Panc1 (cell line): ENCODE data around the gene CCR7. TPM values are rescaled to one million over a fixed set of nuclear protein-coding genes. Genes with fewer than 3 reads are reported as not detected.
A peak's percentile ranks its signal among the peaks of the same experiment; 100 is the strongest.

Experiments used
- ATAC-seq: fragments of 200-7000 bp; cut with Tn5 transposase; 2 replicates; pipeline ENCODE4 v1.9.1; 2020; ENCODE audit warnings: mild to moderate bottlenecking, moderate library complexity
- BruUV-seq: library from RNA; stranded (reverse); fragments of 400-500 nt; replicated peaks from 2 replicates; lab custom pipeline; 2021; lab: Mats Ljungman, UMichigan
- CTCF ChIA-PET: fragments of 300-600 bp; sonication (Branson Sonifier 250); formaldehyde crosslinking; loops from one replicate; lab custom pipeline; 2022; ENCODE audit warnings: antibody characterized with exemption; lab: Charles Lee
- POLR2A ChIA-PET: fragments of 300-600 bp; sonication (Branson Sonifier 250); formaldehyde crosslinking; loops from one replicate; lab custom pipeline; 2022; ENCODE audit warnings: antibody characterized with exemption; lab: Charles Lee
- DNase-seq: peaks from one replicate; pipeline ENCODE4 v3.0.0-alpha.2; 2010; ENCODE audit warnings: low read depth, low spot score
- H3K27ac ChIP-seq: 2 replicates; pipeline ENCODE4 v1.5.1; 2011; ENCODE audit warnings: mild to moderate bottlenecking, low read length, inconsistent platforms
- H3K27me3 ChIP-seq: fragments of 200-500 bp; sonication (Bioruptor generic); 2 replicates; pipeline ENCODE4 v1.6.0; 2014; ENCODE audit warnings: low read length, inconsistent platforms; ENCODE audit not compliant: control insufficient read depth, insufficient read depth
- H3K36me3 ChIP-seq: fragments of 200-500 bp; sonication (Bioruptor generic); 2 replicates; pipeline ENCODE4 v1.5.1; 2014; ENCODE audit warnings: inconsistent platforms, mild to moderate bottlenecking, low read length, moderate library complexity; ENCODE audit not compliant: control insufficient read depth, insufficient read depth
- H3K4me1 ChIP-seq: 2 replicates; pipeline ENCODE4 v1.5.1; 2011; ENCODE audit warnings: inconsistent platforms, mild to moderate bottlenecking, low read length, moderate library complexity; ENCODE audit not compliant: control insufficient read depth, insufficient read depth
- H3K4me3 ChIP-seq, 2 experiments: 2 replicates each; pipeline ENCODE4 v1.5.1; 2011 to 2012; ENCODE audit warnings: low read depth in 2 of 2, low read length in 2 of 2, mild to moderate bottlenecking in 2 of 2, inconsistent platforms in 1 of 2, moderate library complexity in 1 of 2
- H3K9me3 ChIP-seq: fragments of 200-500 bp; sonication (Bioruptor generic); 2 replicates; pipeline ENCODE4 v1.5.1; 2014; ENCODE audit warnings: low read depth, mild to moderate bottlenecking, inconsistent platforms, low read length, moderate library complexity; ENCODE audit not compliant: control insufficient read depth, insufficient read depth
- POLR2AphosphoS5 ChIP-seq: IDR thresholded peaks from 2 replicates; pipeline ENCODE4 v1.6.1; 2012; ENCODE audit warnings: mild to moderate bottlenecking, low read depth, low read length, moderate library complexity
- SIN3A ChIP-seq: IDR thresholded peaks from 2 replicates; pipeline ENCODE4 v1.6.1; 2012; ENCODE audit warnings: low read depth, mild to moderate bottlenecking, low read length, moderate library complexity, borderline replicate concordance; ENCODE audit not compliant: insufficient read depth
- TCF7L2 ChIP-seq: IDR thresholded peaks from 2 replicates; pipeline ENCODE4 v1.6.1; 2011; ENCODE audit warnings: mild to moderate bottlenecking, low read depth, low read length, inconsistent platforms
- in situ Hi-C: cut with HindIII; loops from 2 replicates; pipeline ENCODE4 v1.10.0; 2016; ENCODE audit warnings: low sequenced_read_pairs, low pct_unique_long_range_greater_than_20kb
- intact Hi-C: fragments of 100-400 bp; cut with micrococcal nuclease; formaldehyde crosslinking; loops from one replicate; pipeline ENCODE4 v1.10.0; 2022; ENCODE audit not compliant: unreplicated experiment
- total RNA-seq: library from RNA; stranded (reverse); gene quantifications from one replicate; pipeline ENCODE4 v1.2.1, GENCODE V29; 2021; ENCODE audit not compliant: unreplicated experiment
- TF ChIP-seq, protein P1 (sequence below): fragments of 450-650 bp; IDR thresholded peaks from 2 replicates; pipeline ENCODE4 v1.5.1; 2017; ENCODE audit warnings: mild to moderate bottlenecking
- TF ChIP-seq, protein P2 (sequence below), 2 experiments: IDR thresholded peaks; 2 replicates each; pipeline ENCODE4 v1.6.1; 2011 to 2012; ENCODE audit warnings: low read depth in 2 of 2, control low read depth in 1 of 2, low read length in 1 of 2, mild to moderate bottlenecking in 1 of 2, moderate library complexity in 1 of 2; ENCODE audit not compliant: insufficient read depth in 1 of 2

Gene CCR7
- total RNA-seq, 1 experiment from 2014 or later: 0.44 TPM

DNA sequence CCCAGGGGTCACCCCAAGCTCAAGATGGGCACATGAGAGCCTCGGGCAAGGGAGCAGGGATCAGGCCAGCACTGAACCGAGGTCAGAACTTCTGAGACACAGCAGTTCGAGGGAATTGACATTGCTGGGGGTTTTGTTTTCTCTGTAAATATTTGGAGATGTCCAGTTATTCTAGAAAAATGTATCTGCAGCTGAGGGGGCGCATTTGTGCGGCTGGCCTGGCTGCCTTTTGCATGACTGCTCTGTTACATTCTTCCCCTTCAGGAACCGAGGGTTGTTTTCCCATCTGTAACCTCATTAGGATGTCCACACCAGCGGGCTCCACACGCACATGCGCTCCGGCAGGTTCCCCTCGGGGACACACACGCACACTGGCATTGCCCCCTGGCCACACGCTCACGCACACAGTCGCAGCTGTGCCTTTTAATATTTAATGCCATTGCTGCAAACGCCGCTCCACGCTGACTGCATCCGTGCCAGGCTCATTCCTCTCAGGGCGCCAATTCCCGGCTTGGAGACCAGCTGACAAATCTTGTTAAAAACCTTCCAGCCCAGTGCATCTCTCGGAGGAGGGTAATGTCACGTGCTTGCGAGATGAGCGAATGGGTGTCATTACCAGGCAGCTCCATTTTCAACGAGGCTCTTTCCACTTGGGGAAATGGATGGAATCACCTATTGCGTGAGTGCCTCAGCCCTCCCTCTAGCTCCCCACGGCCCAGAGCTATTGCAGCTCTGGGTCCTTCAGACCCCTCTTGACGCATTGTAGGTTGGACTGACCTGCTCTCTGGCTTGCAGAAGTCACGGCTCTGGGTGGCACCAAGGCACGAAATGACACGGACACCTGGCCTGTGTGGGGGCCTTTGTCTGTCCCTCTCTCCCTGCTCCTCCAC, 13.1 kb downstream of the CCR7 start:
- TF ChIP-seq, protein P1, sequence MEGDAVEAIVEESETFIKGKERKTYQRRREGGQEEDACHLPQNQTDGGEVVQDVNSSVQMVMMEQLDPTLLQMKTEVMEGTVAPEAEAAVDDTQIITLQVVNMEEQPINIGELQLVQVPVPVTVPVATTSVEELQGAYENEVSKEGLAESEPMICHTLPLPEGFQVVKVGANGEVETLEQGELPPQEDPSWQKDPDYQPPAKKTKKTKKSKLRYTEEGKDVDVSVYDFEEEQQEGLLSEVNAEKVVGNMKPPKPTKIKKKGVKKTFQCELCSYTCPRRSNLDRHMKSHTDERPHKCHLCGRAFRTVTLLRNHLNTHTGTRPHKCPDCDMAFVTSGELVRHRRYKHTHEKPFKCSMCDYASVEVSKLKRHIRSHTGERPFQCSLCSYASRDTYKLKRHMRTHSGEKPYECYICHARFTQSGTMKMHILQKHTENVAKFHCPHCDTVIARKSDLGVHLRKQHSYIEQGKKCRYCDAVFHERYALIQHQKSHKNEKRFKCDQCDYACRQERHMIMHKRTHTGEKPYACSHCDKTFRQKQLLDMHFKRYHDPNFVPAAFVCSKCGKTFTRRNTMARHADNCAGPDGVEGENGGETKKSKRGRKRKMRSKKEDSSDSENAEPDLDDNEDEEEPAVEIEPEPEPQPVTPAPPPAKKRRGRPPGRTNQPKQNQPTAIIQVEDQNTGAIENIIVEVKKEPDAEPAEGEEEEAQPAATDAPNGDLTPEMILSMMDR: no peak
- no peak for TF ChIP-seq POLR2AphosphoS5
- TF ChIP-seq, protein P2, sequence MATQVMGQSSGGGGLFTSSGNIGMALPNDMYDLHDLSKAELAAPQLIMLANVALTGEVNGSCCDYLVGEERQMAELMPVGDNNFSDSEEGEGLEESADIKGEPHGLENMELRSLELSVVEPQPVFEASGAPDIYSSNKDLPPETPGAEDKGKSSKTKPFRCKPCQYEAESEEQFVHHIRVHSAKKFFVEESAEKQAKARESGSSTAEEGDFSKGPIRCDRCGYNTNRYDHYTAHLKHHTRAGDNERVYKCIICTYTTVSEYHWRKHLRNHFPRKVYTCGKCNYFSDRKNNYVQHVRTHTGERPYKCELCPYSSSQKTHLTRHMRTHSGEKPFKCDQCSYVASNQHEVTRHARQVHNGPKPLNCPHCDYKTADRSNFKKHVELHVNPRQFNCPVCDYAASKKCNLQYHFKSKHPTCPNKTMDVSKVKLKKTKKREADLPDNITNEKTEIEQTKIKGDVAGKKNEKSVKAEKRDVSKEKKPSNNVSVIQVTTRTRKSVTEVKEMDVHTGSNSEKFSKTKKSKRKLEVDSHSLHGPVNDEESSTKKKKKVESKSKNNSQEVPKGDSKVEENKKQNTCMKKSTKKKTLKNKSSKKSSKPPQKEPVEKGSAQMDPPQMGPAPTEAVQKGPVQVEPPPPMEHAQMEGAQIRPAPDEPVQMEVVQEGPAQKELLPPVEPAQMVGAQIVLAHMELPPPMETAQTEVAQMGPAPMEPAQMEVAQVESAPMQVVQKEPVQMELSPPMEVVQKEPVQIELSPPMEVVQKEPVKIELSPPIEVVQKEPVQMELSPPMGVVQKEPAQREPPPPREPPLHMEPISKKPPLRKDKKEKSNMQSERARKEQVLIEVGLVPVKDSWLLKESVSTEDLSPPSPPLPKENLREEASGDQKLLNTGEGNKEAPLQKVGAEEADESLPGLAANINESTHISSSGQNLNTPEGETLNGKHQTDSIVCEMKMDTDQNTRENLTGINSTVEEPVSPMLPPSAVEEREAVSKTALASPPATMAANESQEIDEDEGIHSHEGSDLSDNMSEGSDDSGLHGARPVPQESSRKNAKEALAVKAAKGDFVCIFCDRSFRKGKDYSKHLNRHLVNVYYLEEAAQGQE (IDR thresholded peaks at IDR 0.05; ENCODE audit: insufficient read depth in 1 of 2, low read depth in 2 of 2, low read length in 1 of 2): no peak
- TF ChIP-seq TCF7L2: no peak
- no peak for TF ChIP-seq SIN3A
- Histone ChIP-seq H3K27ac (no peak overlapping the region), H3K4me1 (peaks cover 12% of the 10 kb centered on the region), H3K9me3 (no peaks in the 10 kb centered on the region), H3K36me3 (no peaks in the 10 kb centered on the region), H3K4me3 (no peak overlapping the region), H3K27me3 (0 out of 2 replicates have a peak, but pooled peaks cover 2% of the 10 kb centered on the region)
- ChIA-PET POLR2A (interaction anchor here (0.6 kb wide), 1 partner anchor 267 kb away, joined by 5 read pairs; no protein-coding TSS in a partner anchor), CTCF (interaction anchor here (0.8 kb wide), 1 partner anchor 135 kb away, joined by 4 read pairs; the partner anchor contains the start of gene TOP2A)
- DNase-seq (peak; percentile 48), ATAC-seq (peak; percentile 39; the same call in 1 of the 2 replicates)
- intact Hi-C loops: no loop called here
- BruUV-seq: no TSS peak
- in situ Hi-C loops: no loop called here

- ChIA-PET POLR2A (no interaction called here), CTCF (interaction anchor here (0.6 to 0.8 kb wide), 2 partner anchors 18 to 134 kb away, joined by 3 to 4 read pairs; partner anchors contain the start of gene TOP2A)
- Histone ChIP-seq H3K4me3 (no peak overlapping the region), H3K27ac (no peak overlapping the region), H3K4me1 (peaks cover 12% of the 10 kb centered on the region), H3K27me3 (no peaks in the 10 kb centered on the region), H3K9me3 (no peaks in the 10 kb centered on the region), H3K36me3 (no peaks in the 10 kb centered on the region)
- in situ Hi-C loops: no loop called here
- TF ChIP-seq SIN3A (no peak), TCF7L2 (no peak), POLR2AphosphoS5 (no peak)
- TF ChIP-seq, protein P2 (IDR thresholded peaks at IDR 0.05; ENCODE audit: insufficient read depth in 1 of 2, low read depth in 2 of 2, low read length in 1 of 2): no peak
- TF ChIP-seq, protein P1: no peak
- DNase-seq: peak; percentile 38
- no peak for ATAC-seq
- BruUV-seq: no TSS peak
- intact Hi-C loops: no loop called here
Measured at GRCh38 chr17:40551091-40551878, 14.0 kb downstream of the CCR7 start.
